ENCODE data around the gene MEN1.
"Not testable (repeated sequence)": the region's sequence is repeated elsewhere in the genome, so short reads cannot be mapped to it uniquely, and the experiment has no call there.

MEN1 gene

DNA sequence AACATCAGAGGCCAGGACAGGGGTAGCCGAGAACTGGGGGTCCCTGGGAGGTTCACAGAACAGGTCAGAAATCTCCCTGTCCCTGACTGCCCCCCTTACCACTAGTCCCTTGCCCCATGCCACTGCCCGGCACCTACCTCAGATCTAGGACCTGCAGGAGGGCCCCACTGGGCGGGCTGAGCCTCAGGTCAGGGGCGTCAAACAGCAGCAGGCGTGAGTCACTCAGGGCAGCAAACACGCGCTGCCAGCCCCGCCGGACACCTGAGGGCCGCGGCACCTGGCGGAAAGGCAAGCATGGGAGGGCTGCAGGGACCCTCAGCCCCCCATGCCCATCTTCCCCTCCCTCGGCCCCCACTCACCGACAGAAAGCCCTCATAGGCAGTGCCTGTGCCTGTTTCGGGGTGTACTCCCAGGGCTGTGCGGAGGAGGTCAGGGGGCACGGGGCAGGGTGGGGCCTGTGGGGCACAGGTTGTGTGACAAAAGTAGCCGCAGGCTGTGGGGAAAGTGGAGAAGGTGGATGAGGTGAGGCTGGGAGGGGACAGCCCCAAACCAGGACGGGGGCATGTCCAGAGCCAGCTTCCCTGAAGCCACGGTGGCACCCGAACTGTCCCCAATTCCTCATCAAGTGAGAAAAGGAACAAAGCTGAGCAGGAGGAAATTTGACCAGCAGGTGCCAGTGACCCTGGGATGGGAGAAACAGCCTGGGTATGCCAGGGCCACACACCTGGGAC is 22.3 kb upstream of the MEN1 start:
- no peak for DNase-seq (ENCODE audit: low spot score)

DNA sequence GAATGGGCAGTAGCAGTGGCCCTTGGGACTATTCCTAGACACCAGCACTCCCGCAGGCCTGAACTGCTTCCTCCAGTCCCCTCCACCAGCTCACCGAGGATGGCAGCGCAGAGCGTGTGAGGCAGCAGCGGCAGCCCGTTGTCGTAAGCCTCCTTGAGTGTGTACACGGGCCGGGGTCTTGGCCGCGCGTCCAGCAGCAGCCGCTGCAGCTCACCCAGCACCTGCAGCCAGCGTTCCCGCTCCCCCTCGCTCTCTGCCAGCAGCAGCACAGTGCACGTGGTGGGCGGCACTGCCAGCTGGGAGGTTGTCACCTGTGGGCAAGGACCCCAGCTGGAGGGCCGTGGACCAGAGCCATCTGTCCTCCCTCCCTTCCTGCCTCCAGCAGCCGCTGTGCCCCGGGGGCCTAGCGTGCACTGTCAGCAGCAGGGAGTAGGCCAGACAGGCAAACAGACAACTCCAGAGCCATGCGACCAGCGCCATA is 21.1 kb upstream of the MEN1 start:
- DNase-seq (ENCODE audit: low spot score): no peak

DNA sequence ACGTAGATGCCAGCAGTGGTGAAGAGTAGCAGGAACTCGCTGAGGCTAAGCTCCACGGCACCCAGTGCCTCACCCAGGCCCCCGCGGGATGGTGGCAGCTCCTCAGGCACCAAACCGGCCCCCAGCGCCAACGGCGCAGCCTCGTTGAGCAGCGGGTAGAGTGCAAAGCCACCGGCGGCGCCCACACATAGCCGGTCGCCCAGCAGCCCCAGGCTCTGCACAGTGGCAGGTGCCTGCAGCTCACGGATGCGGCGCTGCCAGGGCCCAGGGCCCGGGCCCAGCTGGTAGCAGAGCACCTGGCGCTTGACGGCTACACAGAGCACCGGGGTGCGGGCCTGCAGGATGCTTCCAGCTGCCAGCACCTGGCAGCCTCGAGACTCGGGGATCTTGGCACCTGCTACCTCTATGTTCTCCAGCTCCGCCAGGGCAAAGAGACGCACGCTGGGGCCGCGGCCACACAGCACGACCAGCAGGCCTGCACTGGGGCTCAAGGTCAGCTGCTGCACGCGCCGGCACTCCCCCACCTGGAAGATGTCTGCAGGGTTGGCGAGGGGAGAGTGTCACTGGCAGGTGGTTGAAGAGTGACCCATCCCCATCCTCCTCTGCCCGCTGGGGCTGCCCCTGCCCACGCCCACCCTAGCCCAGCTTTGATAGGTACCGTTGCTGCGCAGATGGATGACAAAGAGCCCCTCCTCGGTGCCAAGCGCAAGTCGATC is 19.3 kb upstream of the MEN1 start:
- no peak for DNase-seq (ENCODE audit: low spot score)

DNA sequence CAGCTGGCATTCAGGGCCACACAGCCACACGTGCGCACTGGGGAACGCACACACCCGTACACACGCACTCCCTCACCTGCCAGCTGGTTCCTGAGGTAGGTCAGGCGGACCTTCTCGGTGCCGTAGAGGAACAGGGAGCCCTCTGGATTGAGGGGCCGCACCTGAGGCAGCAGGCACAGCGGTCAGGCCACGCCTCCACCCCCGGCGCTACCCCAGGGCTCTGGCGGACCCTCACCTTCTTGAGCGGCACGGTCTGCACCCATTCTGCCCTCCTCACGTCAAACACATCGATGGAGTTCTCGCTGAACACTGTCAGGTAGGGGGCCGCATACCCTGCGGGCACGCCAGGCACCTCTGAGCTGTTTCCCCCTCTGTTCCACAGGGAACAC is 17.1 kb upstream of the MEN1 start:
- no peak for DNase-seq (ENCODE audit: low spot score)

DNA sequence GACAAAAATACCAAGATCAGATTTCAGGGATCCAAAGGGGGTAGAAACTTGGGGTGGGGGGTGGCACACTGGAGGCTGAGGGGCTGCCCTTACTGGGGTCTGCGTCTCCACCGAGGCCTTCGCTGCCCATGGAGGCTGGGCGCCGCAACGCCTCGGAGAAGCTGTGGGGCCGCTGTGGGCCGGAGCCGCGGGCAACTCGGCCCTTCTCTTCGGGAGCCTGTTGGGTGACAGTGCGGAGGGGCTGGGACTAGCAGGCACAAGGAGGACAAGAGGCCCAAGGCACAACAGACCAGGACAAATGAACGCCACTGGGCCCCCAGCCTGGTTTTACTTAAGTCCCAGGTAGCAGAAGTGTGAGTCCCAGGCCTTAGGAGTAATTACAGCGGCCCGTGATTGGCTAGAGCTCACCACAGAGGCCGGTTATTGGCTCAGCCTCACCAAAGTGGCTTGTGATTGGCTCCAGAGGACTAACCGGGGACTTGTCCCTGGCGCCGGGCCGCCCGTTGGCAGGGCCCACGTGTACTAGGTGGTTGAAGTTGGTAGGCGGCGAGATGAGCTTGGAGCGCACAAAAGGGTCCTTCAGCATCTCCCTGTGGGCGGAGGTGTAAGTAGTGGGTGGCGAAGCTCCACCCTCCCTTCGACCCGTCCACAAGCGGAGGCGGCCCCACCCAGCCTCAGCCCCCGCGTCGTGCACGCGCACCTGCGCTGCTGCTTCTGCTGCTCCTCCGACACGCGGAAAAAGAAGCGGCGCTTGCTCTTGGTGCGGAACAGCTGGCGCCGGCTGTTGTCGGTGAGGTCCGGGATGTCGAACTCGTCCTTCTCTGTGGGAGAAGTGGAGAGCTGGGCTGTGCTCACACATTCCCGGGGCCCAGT is 16.5 kb upstream of the MEN1 start:
- DNase-seq (ENCODE audit: low spot score): no peak

DNA sequence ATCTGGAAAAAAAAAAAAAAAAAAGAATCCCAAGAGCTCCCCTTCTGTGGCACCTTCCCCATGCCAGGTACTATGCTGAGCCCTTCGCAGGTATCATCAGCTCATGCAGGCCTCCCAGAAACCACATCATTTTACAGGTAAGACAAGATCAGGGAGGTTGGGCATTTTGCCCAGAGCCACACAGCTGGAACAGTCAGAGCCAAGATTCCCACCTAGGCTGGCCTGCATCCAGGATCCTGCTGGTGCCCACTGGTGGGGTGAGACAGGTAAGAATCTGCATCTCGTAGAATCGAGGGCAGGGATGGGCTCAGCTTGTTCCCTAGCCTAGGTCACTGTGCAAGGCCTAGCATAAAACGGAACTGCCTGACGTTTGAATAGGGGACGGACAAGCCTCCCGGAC is 15.7 kb upstream of the MEN1 start:
- DNase-seq (ENCODE audit: low spot score): no peak

DNA sequence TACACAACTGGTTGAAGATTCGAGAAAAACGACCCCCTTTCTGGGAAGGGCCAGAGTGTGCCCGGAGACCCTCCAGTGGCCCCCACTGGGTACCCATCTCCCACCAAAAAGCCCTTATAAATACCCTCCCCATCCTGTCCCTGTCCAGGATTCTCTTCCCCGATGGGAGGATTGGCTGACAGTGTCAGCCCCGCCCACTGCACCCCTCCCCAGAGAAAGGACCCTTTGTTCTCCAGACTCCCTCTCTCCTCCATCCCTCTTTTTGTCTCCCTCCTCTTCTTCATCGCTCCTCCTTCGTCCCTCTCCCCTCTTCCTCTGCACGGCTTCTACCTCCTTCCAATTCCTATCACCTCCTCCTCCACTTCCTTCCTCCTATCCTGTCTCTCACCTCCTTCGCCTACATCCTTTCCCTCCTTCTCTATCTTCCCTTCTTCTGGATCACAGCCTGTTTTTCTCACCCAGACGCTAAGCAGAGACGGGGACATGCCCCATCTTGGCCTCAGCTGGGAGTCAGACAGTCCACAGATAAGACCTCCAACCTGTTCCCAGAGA is 13.3 kb upstream of the MEN1 start:
- DNase-seq (ENCODE audit: low spot score): no peak

DNA sequence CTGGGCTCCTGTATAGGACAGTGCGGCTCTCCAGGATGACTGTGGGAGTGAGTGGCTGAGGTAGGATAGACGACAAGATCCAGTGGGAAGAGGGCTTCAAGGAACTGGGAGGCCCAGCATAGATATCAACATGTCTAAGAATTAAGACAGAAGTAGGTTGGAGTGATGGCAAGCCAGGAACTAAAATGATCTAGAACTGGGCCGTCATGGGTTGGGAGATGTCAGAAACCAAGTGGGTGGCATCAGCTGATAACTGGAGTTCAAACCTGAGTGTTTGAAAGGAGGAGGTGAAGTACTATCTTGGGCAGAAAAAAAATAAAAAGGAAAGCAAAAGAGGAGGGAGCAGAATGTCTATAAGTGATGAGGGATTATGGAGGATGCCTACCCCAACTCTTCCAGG is 7.1 kb upstream of the MEN1 start:
- no peak for DNase-seq (ENCODE audit: low spot score)

DNA sequence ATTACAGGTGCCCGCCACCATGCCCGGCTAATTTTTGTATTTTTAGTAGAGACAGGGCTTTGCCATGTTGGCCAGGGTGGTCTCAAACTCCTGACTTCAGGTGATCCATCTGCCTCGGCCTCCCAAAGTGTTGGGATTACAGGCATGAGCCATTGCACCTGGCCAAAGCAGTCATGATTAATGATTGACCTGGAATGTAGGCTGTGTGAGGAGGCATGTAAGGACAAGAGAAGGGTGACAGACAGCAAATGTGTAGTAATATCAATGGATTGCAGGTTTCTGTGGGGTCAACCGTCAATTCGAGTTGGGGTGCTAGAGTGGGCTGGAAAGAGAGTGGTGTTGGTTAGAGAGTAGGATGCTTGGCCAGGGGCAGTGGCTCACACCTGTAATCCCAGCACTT is 5.1 kb upstream of the MEN1 start:
- DNase-seq (ENCODE audit: low spot score): not testable (repeated sequence)

DNA sequence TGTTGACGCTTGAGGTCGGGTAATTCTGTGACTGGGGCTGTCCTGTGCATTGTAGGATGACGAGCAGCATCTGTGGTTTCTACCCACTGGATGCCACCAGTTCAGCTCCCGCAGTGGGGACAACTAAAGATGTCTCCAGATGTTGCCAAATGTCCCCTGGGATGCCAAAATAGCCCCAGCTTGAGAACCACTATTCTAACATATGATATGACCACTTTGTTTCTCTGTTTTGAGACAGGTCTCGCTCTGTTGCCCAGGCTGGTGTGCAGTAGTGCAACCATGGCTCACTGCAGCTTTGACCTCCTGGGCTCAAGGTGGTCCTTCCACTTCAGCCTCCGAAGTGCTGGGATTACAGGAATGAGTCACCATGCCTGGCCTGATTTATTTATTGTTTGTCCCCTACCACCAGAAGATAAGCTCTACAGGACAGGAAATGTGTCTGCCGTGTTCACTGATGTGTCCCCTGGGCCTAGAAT is 4.4 kb upstream of the MEN1 start:
- no peak for DNase-seq (ENCODE audit: low spot score)

DNA sequence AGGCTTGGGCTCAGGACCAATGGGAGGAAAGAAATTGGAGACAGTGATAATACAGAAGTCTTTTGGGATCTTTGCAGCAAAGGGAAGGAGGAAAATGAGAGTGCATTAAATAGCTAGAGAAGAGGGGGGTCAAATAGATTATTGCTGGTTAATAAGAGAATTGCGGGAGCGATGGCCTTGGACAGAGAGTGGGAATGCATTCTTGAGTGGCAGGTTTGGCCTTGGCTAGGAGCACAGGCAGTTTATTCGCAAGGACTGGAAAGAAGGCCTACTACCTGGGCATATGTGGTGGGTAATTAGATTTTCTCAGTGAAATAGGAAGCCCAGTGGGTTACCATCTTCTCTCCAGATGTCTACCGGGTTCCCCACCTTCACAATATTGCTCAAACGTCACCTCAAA is 3.5 kb upstream of the MEN1 start:
- DNase-seq (ENCODE audit: low spot score): no peak

DNA sequence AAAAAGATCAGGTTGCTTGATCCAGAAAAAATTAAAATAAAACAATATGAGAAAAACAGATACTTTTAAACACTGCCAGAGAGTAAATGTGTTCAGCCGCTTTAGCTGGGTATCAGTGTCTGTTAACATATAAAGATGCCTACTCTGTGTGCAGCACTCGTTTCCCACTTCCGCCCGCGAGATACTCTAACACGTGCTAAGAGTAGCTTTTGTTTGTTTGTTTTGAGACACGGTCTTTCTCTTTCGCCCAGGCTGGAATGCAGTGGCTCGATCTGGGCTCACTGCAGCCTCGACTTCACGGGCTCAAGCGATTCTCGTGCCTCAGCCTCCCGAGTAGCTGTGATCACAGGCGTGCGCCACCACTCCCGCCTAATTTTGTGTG is 531 bp upstream of the MEN1 start:
- DNase-seq (ENCODE audit: low spot score): no peak

DNA sequence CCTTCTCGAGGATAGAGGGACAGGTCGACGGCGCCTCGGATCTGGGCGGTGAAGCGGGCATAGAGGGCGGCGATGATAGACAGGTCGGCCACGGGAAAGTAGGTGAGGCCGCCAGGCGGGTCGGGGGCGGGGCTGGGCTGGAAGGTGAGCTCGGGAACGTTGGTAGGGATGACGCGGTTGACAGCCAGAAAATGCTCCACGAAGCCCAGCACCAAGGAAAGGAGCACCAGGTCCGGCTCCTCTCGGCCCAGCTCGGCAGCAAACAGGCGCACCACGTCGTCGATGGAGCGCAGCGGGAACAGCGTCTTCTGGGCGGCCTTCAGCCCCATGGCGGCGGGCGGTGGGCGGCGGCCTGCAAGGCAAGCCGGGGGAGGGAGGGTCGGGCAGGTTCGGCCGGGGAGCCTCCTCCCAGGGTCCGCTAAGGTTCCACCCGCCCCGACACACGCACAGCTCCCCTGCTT is 540 bp downstream of the MEN1 start:
- peak; percentile 41 for DNase-seq (ENCODE audit: low spot score)

DNA sequence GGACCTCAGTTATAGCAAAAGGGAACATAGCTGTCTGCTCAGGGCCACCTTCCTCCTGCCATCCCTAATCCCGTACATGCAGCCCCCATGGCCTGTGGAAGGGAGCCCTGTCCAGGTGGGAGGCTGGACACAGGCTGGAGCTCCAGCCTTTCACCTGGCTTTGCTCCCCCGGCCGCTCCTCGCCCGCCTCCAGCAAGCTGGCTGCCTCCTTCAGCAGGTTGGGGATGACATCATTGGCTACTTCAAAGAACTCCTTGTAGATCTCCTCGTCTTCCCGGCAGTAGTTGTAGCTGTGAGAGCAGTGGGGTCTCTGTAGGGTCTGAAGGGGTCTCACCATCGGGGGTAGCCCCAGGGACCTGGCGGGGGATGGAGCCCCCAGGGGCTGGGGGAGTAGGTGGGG is 4.9 kb downstream of the MEN1 start:
- DNase-seq (ENCODE audit: low spot score): no peak

DNA sequence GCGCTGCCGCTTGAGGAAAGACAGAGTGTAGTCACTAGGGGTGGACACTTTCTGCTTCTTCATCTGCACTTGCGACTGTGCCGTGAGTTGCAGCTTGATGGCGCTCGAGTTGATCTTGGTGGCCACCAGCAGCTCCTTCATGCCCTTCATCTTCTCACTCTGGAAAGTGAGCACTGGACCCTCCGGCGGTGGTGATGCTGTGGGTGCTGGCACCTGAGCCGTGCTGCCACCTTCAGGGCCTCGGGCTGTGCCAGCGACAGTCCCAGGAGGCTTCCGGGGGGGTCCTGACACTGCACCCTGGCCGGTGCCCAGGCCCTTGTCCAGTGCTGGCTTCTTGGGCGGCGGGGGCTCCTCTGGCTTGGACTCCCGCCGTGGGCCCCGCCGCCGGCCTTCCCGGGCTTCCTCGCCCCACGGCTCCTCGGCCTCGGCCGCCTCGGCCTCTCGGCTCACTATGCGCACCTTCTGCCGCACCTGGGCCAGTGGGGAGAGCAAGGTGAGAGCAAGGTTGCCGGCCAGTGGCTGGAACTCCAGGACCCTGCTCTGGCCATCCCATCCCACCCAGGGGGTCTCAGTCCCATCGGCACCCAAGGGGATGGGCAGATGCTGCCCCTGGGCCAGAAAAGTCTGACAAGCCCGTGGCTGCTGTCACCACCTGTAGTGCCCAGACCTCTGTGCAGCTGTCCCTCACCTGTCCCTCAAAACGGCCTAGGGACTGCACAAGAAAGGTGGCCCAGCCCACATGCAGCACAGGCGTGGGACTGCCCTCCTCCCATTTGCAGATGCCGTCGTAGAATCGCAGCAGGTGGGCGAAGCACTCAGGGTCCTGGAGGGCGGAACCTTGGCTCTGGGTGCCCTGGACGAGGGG is 5.8 kb downstream of the MEN1 start:
- no peak for DNase-seq (ENCODE audit: low spot score)

DNA sequence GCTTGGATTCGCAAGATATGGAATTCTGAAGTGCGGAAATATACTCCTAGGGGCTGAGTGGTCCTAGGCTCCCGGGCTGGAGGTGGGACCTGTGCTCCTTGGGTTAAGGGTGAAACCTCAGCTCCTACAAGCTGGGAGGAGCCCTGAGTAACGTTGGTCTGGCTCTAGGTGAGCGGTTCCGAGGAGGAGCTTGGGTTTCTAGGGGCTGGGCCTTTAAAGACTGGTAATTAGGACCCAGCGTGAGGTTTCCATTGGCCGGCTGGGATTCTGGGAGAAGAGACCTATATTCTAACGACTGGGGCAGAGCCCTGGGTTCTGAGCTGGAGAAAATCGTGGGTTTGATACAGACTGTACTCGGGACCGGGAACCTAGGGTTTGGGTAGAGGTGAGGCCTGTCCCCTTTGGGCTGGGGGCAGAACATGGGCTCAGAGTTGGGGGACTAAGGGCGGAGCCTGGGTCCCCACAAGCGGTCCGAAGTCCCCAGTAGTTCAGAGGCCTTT is 6.5 kb downstream of the MEN1 start:
- DNase-seq (ENCODE audit: low spot score): no peak

DNA sequence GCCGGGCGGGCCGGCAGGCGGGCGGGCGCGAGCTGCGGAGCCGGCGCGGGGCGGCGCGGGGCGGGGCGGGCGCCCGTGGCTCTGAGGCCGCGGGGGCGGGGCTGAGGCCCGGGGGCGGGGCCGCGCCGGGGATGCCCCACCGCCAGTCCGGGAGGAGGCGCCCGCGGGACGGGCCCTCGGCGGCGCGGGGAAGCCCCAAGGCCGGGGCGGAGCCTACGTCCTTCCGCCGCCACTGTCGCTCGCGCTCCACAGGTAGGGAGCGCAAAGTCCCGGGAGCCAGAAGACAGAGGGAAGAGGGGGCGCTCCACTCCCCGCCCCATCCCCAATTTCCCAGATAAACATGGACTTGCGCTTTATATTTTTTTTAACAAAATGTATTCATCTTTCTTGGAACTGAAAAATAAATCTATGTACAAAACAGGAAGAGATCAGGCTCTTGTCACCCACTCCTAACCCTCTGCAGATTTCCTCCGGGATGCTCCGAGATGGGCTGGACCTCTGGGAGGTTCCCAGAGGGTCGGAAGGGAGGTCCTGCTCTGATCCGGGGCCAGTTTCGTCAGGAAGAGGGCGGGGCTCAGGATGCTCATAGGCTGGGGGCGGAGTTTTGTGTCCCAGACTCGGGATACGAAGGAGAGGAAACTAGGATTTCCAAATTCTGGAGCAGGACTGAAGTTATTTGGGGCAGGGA is 7.0 kb downstream of the MEN1 start, which contains the start of gene MAP4K2:
Gene MAP4K2, minus strand, starts transcription at position 57 of the 688 bp plus-strand sequence. CDS start 65 bp downstream, outside the sequence.
- peak; percentile 99 for DNase-seq (ENCODE audit: low spot score)

DNA sequence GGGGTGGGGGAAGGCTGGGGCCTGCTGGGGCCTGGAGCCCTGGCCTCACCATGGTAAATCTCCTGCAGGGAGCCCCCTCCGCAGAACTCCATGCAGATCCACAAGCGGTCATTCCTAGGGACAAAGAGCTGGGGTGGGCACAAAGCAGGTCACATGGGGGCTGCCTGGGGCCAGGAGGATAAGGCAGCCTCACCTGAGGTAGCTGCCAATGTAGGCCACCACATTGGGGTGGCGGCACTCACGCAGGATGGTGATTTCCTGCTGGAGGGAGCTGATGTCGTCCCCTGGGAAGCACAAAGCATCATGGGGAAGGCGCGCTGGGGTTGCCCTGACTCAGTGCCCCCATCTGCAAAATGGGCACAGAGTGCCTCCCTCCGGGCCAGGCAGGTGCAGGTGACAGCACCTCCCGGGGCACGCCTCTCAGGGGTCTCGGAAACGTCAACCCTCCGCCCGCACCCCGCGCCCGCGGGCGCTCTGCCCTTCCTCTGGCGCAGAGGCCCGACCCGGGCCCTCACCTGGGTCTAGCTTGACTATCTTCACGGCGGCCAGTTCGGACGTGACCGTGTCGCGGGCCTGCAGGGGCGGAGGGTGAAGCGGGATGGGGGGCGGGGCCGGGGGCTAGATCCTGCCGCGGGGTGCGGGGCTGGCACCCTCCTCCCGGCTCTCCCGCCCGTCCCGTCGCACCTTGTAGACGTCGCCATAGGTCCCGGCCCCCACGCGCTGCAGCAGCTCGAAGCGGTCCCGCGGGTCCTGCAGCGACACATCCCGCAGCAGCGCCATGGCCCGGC is 7.8 kb downstream of the MEN1 start:
- no peak for DNase-seq (ENCODE audit: low spot score)

DNA sequence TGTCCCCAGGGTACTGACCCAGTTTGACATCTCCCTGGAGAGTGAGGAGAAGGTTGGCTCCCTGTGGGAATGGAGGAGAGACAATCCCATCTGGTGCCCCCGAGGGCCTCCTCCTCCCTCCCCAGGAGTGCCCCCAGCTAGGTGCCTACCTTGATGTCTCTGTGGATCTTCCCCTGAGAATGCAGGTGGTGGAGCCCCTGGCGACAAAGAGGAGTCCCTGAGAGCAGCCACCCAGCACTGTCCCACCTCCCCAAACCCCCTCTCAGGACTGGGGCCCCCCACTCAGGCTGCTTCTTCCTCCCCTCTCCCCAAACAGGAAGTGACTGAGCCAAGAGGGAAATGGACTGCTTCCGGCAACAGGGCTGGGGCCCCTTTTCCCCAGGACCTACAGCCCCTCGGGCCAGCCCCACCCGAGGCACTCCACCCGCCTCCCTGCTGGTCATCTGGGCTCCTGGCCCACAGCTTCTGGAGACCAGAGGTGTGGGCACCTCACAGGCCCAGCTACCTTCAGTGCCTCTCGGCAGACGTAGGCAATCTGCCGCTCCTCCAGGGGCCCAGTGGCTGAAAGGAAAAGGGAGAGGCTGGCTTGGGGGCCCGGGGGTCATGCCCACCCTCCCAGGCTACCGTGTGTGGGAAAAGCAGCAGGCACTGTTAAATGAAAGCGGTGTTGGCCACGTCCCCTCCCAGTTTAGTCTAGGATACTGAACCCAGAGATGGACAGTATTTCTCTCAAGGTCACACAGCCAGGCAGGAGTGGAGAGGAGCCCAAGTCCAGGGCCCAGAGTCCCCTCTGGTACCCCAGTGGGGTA is 8.6 kb downstream of the MEN1 start:
- DNase-seq (ENCODE audit: low spot score): no peak

All from GM03348 (cell line).